CD4-positive, alpha-beta T cell (primary cell): ENCODE data around the gene TUBB1. TPM values are rescaled to one million over a fixed set of nuclear protein-coding genes. Genes with fewer than 3 reads are reported as not detected.
A peak's percentile ranks its signal among the peaks of the same experiment; 100 is the strongest.

ENCODE experiments used
- ATAC-seq: fragments of 200-7000 bp; cut with Tn5 transposase; one replicate; pipeline ENCODE4 v1.10.0; 2022; ENCODE audit warnings: mild to moderate bottlenecking; ENCODE audit not compliant: poor library complexity
- CTCF ChIA-PET: fragments of 350-600 bp; sonication (Branson Sonifier 250); formaldehyde crosslinking; loops from one replicate; lab custom pipeline; 2021; ENCODE audit warnings: antibody characterized with exemption, inconsistent platforms; lab: Charles Lee
- POLR2A ChIA-PET: fragments of 350-600 bp; sonication (Branson Sonifier 250); formaldehyde crosslinking; loops from one replicate; lab custom pipeline; 2021; ENCODE audit warnings: antibody characterized with exemption, inconsistent platforms; lab: Charles Lee
- DNase-seq, 14 experiments: peaks; one replicate each; pipeline ENCODE4 v3.0.0-alpha.2; 2013 to 2020; ENCODE audit warnings: mixed read lengths in 2 of 14
- H3K27ac ChIP-seq, 2 donors: one replicate each; pipeline versions ENCODE4 v1.5.1 to v1.7.0; 2013; ENCODE audit warnings: low read length in 2 of 2, low read depth in 1 of 2, mild to moderate bottlenecking in 1 of 2
- H3K27me3 ChIP-seq, 2 experiments: 1 replicate in 1 of 2; 2 replicates in 1 of 2; pipeline versions ENCODE4 v1.6.1 to v1.7.0; 2013; ENCODE audit warnings: low read length in 2 of 2, control low read depth in 1 of 2, mild to moderate bottlenecking in 1 of 2, moderate library complexity in 1 of 2; ENCODE audit not compliant: insufficient read depth in 2 of 2, control insufficient read depth in 1 of 2
- H3K36me3 ChIP-seq: one replicate; pipeline ENCODE4 v1.6.1; 2013; ENCODE audit warnings: low read length, control low read depth; ENCODE audit not compliant: insufficient read depth
- H3K4me1 ChIP-seq: one replicate; pipeline ENCODE4 v1.6.1; 2013; ENCODE audit warnings: low read length, control low read depth; ENCODE audit not compliant: insufficient read depth
- H3K4me3 ChIP-seq: one replicate; pipeline ENCODE4 v1.5.1; 2013; ENCODE audit warnings: mild to moderate bottlenecking, low read length, moderate library complexity
- H3K9me3 ChIP-seq, 2 experiments: 1 replicate in 1 of 2; 2 replicates in 1 of 2; pipeline versions ENCODE4 v1.6.1 to v1.7.0; 2013; ENCODE audit warnings: low read length in 2 of 2, mild to moderate bottlenecking in 2 of 2, control low read depth in 1 of 2, moderate library complexity in 1 of 2; ENCODE audit not compliant: control insufficient read depth in 1 of 2, insufficient read depth in 1 of 2
- H3K27ac Mint-ChIP-seq: one replicate; pipeline ENCODE4 v1.8.0; 2020; ENCODE audit warnings: mixed read lengths
- H3K27me3 Mint-ChIP-seq: one replicate; pipeline ENCODE4 v1.8.0; 2021; ENCODE audit warnings: mixed read lengths
- H3K36me3 Mint-ChIP-seq: one replicate; pipeline ENCODE4 v1.8.0; 2021; ENCODE audit warnings: low read depth, mixed read lengths
- H3K4me1 Mint-ChIP-seq: one replicate; pipeline ENCODE4 v1.8.0; 2021; ENCODE audit warnings: low read depth, mixed read lengths
- H3K4me3 Mint-ChIP-seq: one replicate; pipeline ENCODE4 v1.8.0; 2020; ENCODE audit warnings: mild to moderate bottlenecking, mixed read lengths
- H3K9me3 Mint-ChIP-seq: one replicate; pipeline ENCODE4 v1.8.0; 2020; ENCODE audit warnings: mixed read lengths
- intact Hi-C, 2 experiments: fragments of 100-400 bp; cut with DNase I in 1 of 2; cut with micrococcal nuclease in 1 of 2; formaldehyde crosslinking; loops; one replicate each; pipeline versions ENCODE4 v1.15.1 to v1.9.0; 2023 to 2025; cut with DNase I, micrococcal nuclease
- total RNA-seq, 174 experiments: library from RNA in 2 of 174; stranded (reverse) in 2 of 174; gene quantifications; one replicate each; pipeline ENCODE4 v1.2.3 and lab custom pipeline; 2021 to 2026
- TF ChIP-seq, protein P1 (sequence below): fragments of 200-600 bp; IDR thresholded peaks from one replicate; pipeline ENCODE4 v1.8.0; 2022; ENCODE audit warnings: antibody characterized with exemption, mild to moderate bottlenecking

Gene TUBB1
- total RNA-seq, 2 experiments from 2014 or later = 0.11 to 0.17 TPM

GRCh38 chr20:59015411-59015810, 3.8 kb upstream of the TUBB1 start:
- CTCF ChIA-PET = no interaction called here
- no peak overlapping the region for H3K4me3 Mint-ChIP-seq
- H3K9me3 Mint-ChIP-seq = no peaks in the 10 kb centered on the region
- H3K36me3 ChIP-seq = peaks cover 2% of the 10 kb centered on the region
- H3K4me1 ChIP-seq = peaks cover 27% of the 10 kb centered on the region
- intact Hi-C loops = no loop called here
- POLR2A ChIA-PET = interaction anchor here (2.1 kb wide), 1 partner anchor 17 kb away, joined by 6 read pairs; the partner anchor contains the start of gene ATP5F1E
- no peak overlapping the region for H3K27ac Mint-ChIP-seq
- DNase-seq = no peak
- H3K36me3 Mint-ChIP-seq = no peaks in the 10 kb centered on the region
- no peaks in the 10 kb centered on the region for H3K27me3 Mint-ChIP-seq
- TF ChIP-seq, protein P1, sequence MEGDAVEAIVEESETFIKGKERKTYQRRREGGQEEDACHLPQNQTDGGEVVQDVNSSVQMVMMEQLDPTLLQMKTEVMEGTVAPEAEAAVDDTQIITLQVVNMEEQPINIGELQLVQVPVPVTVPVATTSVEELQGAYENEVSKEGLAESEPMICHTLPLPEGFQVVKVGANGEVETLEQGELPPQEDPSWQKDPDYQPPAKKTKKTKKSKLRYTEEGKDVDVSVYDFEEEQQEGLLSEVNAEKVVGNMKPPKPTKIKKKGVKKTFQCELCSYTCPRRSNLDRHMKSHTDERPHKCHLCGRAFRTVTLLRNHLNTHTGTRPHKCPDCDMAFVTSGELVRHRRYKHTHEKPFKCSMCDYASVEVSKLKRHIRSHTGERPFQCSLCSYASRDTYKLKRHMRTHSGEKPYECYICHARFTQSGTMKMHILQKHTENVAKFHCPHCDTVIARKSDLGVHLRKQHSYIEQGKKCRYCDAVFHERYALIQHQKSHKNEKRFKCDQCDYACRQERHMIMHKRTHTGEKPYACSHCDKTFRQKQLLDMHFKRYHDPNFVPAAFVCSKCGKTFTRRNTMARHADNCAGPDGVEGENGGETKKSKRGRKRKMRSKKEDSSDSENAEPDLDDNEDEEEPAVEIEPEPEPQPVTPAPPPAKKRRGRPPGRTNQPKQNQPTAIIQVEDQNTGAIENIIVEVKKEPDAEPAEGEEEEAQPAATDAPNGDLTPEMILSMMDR = no peak
- no peak for ATAC-seq
- peaks cover 41% of the 10 kb centered on the region for H3K4me1 Mint-ChIP-seq
- no peaks in the 10 kb centered on the region for H3K27me3 ChIP-seq
- no peaks in the 10 kb centered on the region for H3K9me3 ChIP-seq
- no peak overlapping the region for H3K27ac ChIP-seq
- no peak overlapping the region for H3K4me3 ChIP-seq

DNA sequence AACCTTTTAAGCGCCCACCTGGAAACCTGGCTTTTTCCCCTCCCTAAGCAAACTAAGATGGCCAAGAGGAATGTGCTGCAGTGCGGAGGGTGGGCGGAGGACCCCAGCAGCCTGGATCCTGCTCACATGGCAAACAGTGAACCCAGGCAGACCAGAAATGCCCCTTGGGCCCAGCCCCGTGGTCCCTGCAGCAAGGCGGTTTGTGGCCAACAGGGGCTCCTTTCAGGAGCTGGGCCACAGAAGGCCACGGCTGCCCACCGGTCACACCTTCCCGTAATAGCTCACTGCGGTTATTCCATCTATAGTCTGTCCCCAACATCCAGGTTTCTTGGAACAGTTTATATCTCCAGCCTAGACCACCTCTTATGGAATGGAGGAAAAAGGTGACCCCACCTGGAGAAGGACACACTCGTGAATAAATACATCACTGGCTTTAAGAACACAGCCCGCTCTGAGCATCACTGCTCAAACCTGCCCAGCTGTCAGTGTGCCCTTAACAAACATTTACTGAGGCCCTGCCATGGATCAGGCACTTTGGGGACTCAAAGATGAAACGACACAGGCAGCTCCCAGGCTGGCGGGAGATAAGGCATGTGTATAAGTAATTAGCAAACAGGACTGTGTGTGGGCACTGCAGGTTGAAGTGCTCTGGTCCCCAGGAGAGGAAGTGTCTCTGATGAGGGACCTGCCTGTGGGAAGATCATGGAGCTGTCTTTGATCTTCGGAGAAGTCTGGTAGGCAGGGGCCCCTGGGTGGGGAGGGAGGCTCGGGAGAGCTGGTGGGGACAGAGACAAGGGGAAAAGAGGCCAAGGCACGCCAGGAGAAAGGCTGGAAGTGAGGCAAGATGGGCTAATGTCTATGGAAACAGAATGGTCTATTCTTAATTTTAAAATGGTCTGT, 3.2 kb upstream of the TUBB1 start:
- TF ChIP-seq, protein P1 = no peak
- DNase-seq (no peak), ATAC-seq (no peak)
- Mint-ChIP-seq H3K9me3 (no peaks in the 10 kb centered on the region), H3K27ac (no peak overlapping the region), H3K27me3 (no peaks in the 10 kb centered on the region), H3K4me3 (no peak overlapping the region), H3K36me3 (no peaks in the 10 kb centered on the region), H3K4me1 (peaks cover 39% of the 10 kb centered on the region)
- intact Hi-C loops = no loop called here
- no peak overlapping the region for H3K27ac ChIP-seq
- H3K4me3 ChIP-seq = no peak overlapping the region
- H3K4me1 ChIP-seq = peaks cover 27% of the 10 kb centered on the region
- no peaks in the 10 kb centered on the region for H3K9me3 ChIP-seq
- no peaks in the 10 kb centered on the region for H3K27me3 ChIP-seq
- POLR2A ChIA-PET = interaction anchor here (0.5 to 2.1 kb wide), 2 partner anchors 12 to 16 kb away, joined by 4 to 6 read pairs; partner anchors contain the start of gene ATP5F1E
- peaks cover 2% of the 10 kb centered on the region for H3K36me3 ChIP-seq
- CTCF ChIA-PET = no interaction called here

DNA sequence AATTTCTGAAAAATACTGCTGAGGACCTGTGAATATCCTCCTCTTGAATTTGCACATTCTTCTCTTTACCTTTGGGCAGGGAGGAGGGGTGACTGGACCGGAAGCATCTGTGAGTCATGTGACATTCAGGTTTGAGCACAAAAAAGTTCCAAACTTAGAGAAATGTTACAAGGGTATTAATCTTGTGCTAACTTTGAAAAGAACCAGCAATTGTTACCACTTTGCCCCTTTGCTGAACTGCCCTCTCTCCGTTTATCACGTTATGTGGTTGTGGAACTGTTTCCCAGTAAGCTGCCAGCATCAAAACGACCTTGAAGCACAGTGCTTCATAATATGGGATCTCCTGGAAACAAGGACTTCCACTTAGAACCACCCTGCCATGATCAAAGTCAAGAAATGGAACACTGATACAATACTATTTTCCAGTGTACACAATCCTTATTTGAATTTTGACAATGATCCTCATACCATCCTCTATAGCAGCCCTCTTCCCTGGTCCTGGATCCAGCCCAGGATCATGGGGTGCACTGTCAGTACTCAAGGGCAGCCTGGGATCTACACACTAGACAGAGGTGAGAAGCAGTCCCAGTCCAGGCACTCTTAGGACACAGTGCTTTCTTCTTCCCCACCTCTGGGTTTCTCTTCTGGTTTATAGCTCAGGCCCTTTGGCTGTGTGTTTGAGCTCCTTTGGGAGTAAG, 2.3 kb upstream of the TUBB1 start:
- ChIA-PET POLR2A (interaction anchor here (0.5 to 2.1 kb wide), 3 partner anchors 11 to 15 kb away, joined by 3 to 6 read pairs (median 4); partner anchors contain the start of gene ATP5F1E), CTCF (no interaction called here)
- Mint-ChIP-seq H3K4me1 (peaks cover 39% of the 10 kb centered on the region), H3K27ac (no peak overlapping the region), H3K4me3 (no peak overlapping the region), H3K36me3 (no peaks in the 10 kb centered on the region), H3K27me3 (no peaks in the 10 kb centered on the region), H3K9me3 (no peaks in the 10 kb centered on the region)
- TF ChIP-seq, protein P1 = no peak
- intact Hi-C loops = no loop called here
- peaks cover 27% of the 10 kb centered on the region for H3K4me1 ChIP-seq
- H3K36me3 ChIP-seq = peaks cover 2% of the 10 kb centered on the region
- no peaks in the 10 kb centered on the region for H3K9me3 ChIP-seq
- ATAC-seq (peak; percentile 28), DNase-seq (peak in 2 of 14 experiments; percentile 35 to 47)
- no peak overlapping the region for H3K27ac ChIP-seq
- H3K4me3 ChIP-seq = no peak overlapping the region
- H3K27me3 ChIP-seq = no peaks in the 10 kb centered on the region
